ENCODE measurements around the gene DCAF8.
A peak's percentile ranks its signal among the peaks of the same experiment; 100 is the strongest.
"Not testable (repeated sequence)": the region's sequence is repeated elsewhere in the genome, so short reads cannot be mapped to it uniquely, and the experiment has no call there.

Gene DCAF8

DNA sequence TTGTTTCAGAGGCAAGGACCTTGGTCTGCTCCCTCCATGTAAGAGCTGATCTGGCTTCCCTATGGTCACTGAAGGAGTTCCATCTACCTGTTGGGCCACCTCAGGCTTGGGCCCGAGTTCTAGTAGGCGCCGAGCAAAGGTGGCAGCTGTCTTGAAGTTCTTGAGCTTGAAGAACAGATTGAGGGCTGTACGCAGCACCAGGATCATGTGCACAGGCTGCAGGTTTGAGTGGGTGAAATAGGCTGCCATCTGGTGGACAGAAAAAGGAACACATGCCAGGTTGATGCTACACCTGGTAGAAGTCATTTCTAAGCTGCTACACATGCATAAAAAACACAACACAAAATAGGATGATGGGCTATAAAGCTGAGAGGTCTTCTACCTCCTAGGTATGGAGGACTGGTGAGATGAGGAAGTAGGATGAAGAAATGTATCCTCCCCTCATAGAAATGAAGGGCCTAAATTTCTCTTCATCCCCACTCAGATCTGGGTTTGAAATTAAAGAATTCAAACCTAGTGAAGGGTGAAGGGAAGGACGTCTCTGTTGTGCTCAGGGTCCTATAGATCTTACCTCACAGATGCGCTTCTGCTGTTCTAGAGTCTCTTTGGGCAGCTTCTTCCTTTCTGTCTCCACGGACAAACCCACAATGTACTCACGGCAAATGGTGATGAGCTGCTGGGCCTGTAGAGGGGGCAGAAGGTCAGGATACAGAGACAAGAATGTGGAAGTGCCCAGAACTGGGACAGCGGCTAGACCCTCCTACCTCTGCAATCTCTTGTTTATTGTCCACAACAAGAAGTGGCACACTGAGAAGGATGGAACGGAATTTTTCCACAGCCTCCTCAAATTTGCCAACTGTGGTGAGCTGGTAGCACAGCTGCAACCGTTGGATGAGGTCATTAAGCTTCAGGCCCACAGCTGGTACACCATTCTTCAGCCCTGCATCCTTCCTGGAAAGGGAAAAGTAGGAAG lies 29.2 kb upstream of the DCAF8 start:
- no peaks in the 10 kb centered on the region for H3K9me3 ChIP-seq (ENCODE audit: control insufficient read depth, low read length)
- H2AFZ ChIP-seq: no peak overlapping the region
- H3K4me3 ChIP-seq (ENCODE audit: low read depth, low read length): no peak overlapping the region
- H3K27ac ChIP-seq: no peak overlapping the region
- TF ChIP-seq, protein P1, sequence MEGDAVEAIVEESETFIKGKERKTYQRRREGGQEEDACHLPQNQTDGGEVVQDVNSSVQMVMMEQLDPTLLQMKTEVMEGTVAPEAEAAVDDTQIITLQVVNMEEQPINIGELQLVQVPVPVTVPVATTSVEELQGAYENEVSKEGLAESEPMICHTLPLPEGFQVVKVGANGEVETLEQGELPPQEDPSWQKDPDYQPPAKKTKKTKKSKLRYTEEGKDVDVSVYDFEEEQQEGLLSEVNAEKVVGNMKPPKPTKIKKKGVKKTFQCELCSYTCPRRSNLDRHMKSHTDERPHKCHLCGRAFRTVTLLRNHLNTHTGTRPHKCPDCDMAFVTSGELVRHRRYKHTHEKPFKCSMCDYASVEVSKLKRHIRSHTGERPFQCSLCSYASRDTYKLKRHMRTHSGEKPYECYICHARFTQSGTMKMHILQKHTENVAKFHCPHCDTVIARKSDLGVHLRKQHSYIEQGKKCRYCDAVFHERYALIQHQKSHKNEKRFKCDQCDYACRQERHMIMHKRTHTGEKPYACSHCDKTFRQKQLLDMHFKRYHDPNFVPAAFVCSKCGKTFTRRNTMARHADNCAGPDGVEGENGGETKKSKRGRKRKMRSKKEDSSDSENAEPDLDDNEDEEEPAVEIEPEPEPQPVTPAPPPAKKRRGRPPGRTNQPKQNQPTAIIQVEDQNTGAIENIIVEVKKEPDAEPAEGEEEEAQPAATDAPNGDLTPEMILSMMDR (IDR thresholded peaks at IDR 0.05): peak; percentile 62
- H3K4me1 ChIP-seq: no peaks in the 10 kb centered on the region
- H3K79me2 ChIP-seq: no peaks in the 10 kb centered on the region
- H3K27me3 ChIP-seq (ENCODE audit: control insufficient read depth, insufficient read depth, low read length): no peaks in the 10 kb centered on the region
- H3K9ac ChIP-seq: no peak overlapping the region
- no peak overlapping the region for H3K4me2 ChIP-seq (ENCODE audit: low read length)
- no peaks in the 10 kb centered on the region for H3K36me3 ChIP-seq (ENCODE audit: control insufficient read depth, insufficient read depth, low read length)

DNA sequence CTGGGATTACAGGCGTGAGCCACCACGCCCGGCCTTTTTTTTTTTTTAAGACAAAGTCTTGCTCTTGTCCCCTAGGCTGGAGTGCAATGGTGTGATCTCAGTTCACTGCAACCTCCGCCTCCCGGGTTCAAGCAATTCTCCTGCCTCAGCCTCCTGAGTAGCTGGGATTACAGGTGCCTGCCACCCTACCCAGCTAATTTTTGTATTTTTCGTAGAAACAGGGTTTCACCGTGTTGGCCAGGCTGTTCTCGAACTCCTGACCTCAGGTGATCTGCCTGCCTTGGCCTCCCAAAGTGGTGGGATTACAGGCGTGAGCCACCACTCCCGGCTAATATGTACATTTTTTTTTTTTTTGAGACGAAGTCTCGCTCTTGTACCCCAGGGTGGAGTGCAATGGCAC lies 25.4 kb upstream of the DCAF8 start:
- H3K36me3 ChIP-seq (ENCODE audit: control insufficient read depth, insufficient read depth, low read length); H3K27me3 ChIP-seq (ENCODE audit: control insufficient read depth, insufficient read depth, low read length): not testable (repeated sequence)

DNA sequence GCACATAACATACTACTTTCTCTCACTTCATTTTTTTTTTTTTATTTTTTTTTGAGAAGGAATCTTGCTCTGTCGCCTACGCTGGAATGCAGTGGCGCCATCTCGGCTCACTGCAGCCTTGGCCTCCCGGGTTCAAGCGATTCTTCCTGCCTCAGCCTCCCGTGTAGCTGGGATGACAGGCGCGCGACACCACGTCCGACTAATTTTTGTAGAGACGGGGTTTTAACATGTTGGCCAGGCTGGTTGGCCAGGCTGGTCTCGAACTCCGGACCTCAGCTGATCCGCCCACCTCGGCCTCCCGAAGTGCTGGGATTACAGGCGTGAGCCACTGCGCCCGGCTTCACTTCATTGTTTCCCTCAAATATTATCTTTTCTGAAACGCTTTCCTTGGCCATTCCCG lies 23.2 kb upstream of the DCAF8 start:
- Histone ChIP-seq H3K9me3 (ENCODE audit: control insufficient read depth, low read length) (no peaks in the 10 kb centered on the region), H3K27me3 (ENCODE audit: control insufficient read depth, insufficient read depth, low read length) (no peaks in the 10 kb centered on the region), H3K9ac (no peak overlapping the region), H3K79me2 (no peaks in the 10 kb centered on the region), H2AFZ (no peak overlapping the region), H3K4me1 (no peaks in the 10 kb centered on the region), H3K36me3 (ENCODE audit: control insufficient read depth, insufficient read depth, low read length) (no peaks in the 10 kb centered on the region), H3K4me3 (ENCODE audit: low read depth, low read length) (peak overlapping the region; percentile 90), H3K4me2 (ENCODE audit: low read length) (no peak overlapping the region), H3K27ac (no peak overlapping the region)
- TF ChIP-seq, protein P1 (IDR thresholded peaks at IDR 0.05): no peak

More for the DNA sequence above, 25.4 kb upstream of the DCAF8 start:
- not testable (repeated sequence) for H2AFZ ChIP-seq; H3K9me3 ChIP-seq (ENCODE audit: control insufficient read depth, low read length); H3K27ac ChIP-seq; H3K79me2 ChIP-seq; H3K4me1 ChIP-seq; H3K9ac ChIP-seq; H3K4me3 ChIP-seq (ENCODE audit: low read depth, low read length); H3K4me2 ChIP-seq (ENCODE audit: low read length)

DNA sequence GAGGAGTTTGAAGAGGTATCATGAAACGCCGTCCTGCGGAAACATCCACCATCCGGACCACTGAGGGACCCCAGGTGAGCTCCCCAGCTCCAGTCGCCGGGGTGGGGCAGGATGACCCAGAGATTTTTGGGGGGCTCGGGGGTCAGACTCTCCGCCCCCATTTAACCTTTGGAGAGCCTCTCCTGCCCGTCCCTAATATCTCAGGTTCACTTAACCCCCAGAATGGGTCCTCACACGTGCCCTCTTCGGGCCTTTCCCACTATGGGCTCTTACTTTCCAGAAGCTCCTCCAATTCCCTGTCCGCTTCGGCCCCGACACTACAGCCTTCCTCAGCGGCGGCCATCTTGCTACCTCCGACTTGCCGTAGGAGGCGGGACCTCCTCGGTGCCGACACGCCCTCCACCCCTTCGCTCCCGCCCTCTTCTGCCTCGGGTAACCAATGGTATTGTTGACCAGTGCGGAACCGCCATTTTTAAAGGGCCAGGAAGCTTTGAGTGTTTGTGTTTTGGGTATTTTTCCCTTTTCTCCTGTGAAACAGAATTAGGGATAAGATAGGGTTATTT lies 22.5 kb upstream of the DCAF8 start, which contains the start of gene PEX19:
Gene PEX19, minus strand, starts transcription at position 352 of the 563 bp plus-strand sequence. Its CDS starts 9 bp downstream, at position 343.
- Histone ChIP-seq H3K9me3 (ENCODE audit: control insufficient read depth, low read length) (no peaks in the 10 kb centered on the region), H3K36me3 (ENCODE audit: control insufficient read depth, insufficient read depth, low read length) (no peaks in the 10 kb centered on the region), H3K27me3 (ENCODE audit: control insufficient read depth, insufficient read depth, low read length) (no peaks in the 10 kb centered on the region), H3K4me3 (ENCODE audit: low read depth, low read length) (peak within 1 kb of the TSS; percentile 90), H2AFZ (peak within 1 kb of the TSS; percentile 80), H3K27ac (peak within 1 kb of the TSS; percentile 47), H3K79me2 (no peaks in the 10 kb centered on the region), H3K9ac (peak within 1 kb of the TSS; percentile 81), H3K4me1 (no peaks in the 10 kb centered on the region), H3K4me2 (ENCODE audit: low read length) (peak within 1 kb of the TSS; percentile 86)
- TF ChIP-seq, protein P1 (IDR thresholded peaks at IDR 0.05): no peak

DNA sequence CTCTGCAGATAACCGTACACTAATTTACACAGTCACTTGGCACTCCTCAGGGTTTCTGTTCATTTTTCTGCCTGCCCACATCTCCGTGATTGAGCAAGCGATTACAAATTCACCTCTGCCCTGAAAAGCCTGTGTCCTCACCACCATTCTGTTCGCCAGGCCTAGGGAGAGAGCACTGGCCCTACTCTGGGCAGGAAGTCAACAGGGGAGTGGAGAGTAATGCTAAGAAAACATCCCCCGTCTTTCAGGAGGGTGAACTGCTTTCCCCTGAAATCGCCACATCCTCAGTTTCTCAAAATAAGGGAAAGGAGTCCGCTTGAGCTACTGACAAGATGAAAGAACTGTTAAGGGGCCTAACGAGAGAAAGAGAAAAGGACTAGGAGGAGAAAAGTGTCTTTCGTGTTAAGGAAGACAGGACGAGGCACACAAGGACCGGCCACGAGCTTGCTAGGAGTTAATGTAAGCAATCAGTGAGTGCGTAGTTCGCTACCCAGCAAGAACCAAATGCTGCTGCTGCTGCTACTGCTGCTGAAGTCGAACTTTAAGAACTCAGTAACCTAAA lies 22.0 kb upstream of the DCAF8 start:
- TF ChIP-seq, protein P1 (IDR thresholded peaks at IDR 0.05): no peak
- H3K9me3 ChIP-seq (ENCODE audit: control insufficient read depth, low read length): no peaks in the 10 kb centered on the region
- peak overlapping the region; percentile 80 for H2AFZ ChIP-seq
- no peaks in the 10 kb centered on the region for H3K4me1 ChIP-seq
- peak overlapping the region; percentile 86 for H3K4me2 ChIP-seq (ENCODE audit: low read length)
- H3K4me3 ChIP-seq (ENCODE audit: low read depth, low read length): peak overlapping the region; percentile 90
- peak overlapping the region; percentile 81 for H3K9ac ChIP-seq
- no peaks in the 10 kb centered on the region for H3K79me2 ChIP-seq
- H3K27ac ChIP-seq: peak overlapping the region; percentile 47
- no peaks in the 10 kb centered on the region for H3K36me3 ChIP-seq (ENCODE audit: control insufficient read depth, insufficient read depth, low read length)
- no peaks in the 10 kb centered on the region for H3K27me3 ChIP-seq (ENCODE audit: control insufficient read depth, insufficient read depth, low read length)

Data from parathyroid adenoma (tissue), 2 donors.